ENCODE data around the gene KRTAP5-8. TPM values are rescaled to one million over a fixed set of nuclear protein-coding genes. Genes with fewer than 3 reads are reported as not detected.

KRTAP5-8 gene
- not detected in 2 replicates for polyA plus RNA-seq

GRCh38 chr11:71537977-71538665 is at the start of gene KRTAP5-8:
Gene KRTAP5-8 (plus strand): TSS chr11:71538025. CDS start chr11:71538056, 31 bp downstream.

DNA sequence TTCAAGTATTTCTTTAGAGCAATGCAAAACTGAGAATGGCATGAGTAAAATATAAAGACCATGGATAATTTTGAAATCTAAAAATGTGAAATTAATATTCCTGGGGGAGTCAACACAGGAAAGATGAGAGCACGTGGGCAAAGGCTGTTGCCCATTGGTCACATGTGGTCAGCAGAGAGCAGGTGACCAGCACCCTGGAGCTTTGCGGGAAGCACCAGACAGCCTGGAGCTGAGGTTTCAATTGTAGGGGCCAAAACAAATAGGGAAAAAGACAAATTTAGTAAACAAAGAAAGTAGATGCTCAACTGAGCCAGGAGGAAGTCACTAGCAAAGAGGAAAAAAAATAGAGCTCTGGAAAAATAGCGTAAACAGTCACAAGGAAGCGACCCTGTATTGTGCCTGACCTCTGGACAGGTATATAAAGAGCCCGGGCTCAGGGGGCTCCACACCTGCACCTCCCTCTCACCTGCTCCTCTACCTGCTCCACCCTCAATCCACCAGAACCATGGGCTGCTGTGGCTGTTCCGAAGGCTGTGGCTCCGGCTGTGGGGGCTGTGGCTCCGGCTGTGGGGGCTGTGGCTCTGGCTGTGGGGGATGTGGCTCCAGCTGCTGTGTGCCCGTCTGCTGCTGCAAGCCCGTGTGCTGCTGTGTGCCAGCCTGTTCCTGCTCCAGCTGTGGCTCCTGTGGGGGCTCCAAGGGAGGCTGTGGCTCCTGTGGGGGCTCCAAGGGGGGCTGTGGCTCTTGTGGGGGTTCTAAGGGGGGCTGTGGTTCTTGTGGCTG is 10.8 kb upstream of the KRTAP5-8 start, which contains the start of gene KRTAP5-7:
Gene KRTAP5-7 (plus strand): TSS at position 472 of the 780 bp plus-strand sequence. CDS start 34 bp downstream, at position 506.

DNA sequence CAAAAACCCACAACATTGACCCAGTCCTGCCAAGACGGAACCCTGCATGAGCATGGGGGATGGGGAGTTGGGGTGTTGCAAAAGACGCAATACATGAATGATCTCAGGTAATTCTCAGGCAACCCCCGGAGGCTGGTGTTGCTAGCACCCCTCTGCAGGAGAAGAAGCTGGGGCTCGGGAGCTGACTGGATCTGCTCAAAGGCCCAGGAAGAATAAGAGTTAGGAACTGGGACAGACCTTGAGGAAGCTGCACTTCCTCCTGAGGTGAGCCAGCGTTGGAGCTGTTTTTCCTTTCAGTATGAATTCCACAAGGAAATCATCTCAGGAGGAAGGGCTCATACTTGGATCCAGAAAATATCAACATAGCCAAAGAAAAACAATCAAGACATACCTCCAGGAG is 10.3 kb downstream of the KRTAP5-8 start, which contains the start of gene KRTAP5-9:
Gene KRTAP5-9 (plus strand): TSS at position 301 of the 400 bp plus-strand sequence. CDS start 238 bp downstream, outside the sequence.

GRCh38 chr11:71565263-71565662 is 27.4 kb downstream of the KRTAP5-8 start, which contains the start of gene KRTAP5-10:
Gene KRTAP5-10 (plus strand): TSS chr11:71565563. CDS start chr11:71565588, 25 bp downstream.

DNA sequence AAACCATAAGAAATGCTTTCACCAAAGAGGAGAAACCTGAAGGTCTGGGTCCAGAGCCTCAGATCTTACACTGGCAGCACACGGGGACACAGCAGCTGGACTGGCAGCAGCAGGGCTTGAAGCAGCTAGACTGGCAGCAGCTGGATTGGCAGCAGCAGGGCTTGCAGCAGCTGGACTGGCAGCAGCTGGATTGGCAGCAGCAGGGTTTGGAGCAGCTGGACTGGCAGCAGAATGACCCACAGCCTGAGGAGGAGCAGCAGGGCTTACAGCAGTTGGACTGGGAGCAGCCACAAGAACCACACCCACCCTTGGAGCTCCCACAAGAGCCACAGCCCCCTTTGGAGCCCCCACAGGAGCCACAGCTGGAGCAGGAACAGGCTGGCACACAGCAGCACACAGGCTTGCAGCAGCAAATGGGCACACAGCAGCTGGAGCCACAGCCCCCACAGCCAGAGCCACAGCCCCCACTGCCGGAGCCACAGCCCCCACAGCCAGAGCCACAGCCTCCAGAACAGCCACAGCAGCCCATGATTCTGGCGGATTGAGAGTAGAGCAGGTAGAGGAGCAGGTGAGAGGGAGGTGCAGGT is 44.6 kb downstream of the KRTAP5-8 start, which contains the start of gene KRTAP5-11:
Gene KRTAP5-11 (minus strand): TSS at position 567 of the 587 bp plus-strand sequence. CDS start 38 bp downstream, at position 529.

Other genes with a start within 250 kb of the KRTAP5-8 start
- 11.0 and 15.3 TPM in 2 replicates for gene DHCR7, start 89.6 kb upstream of the KRTAP5-8 start, polyA plus RNA-seq
- gene NADSYN1, start 84.8 kb upstream of the KRTAP5-8 start, polyA plus RNA-seq, result 12.3 and 16.0 TPM in 2 replicates
- gene KRTAP5-7, start 10.8 kb upstream of the KRTAP5-8 start, polyA plus RNA-seq, result 2.5 TPM in 1 of 2 replicates, not detected in the other
- gene KRTAP5-9, start 10.4 kb downstream of the KRTAP5-8 start, polyA plus RNA-seq, result not detected in 2 replicates
- not detected in 2 replicates for gene KRTAP5-10, start 27.5 kb downstream of the KRTAP5-8 start, polyA plus RNA-seq
- 0.81 and 2.2 TPM in 2 replicates for gene KRTAP5-11, start 44.9 kb downstream of the KRTAP5-8 start, polyA plus RNA-seq